HCT116 (cell line): Measurements from ENCODE around the gene BCL11A. TPM values are rescaled to one million over a fixed set of nuclear protein-coding genes. Genes with fewer than 3 reads are reported as not detected.

ENCODE experiments used
- ATAC-seq: fragments of 200-7000 bp; cut with Tn5 transposase; 2 replicates; pipeline ENCODE4 v1.9.1; 2020; ENCODE audit warnings: mild to moderate bottlenecking, moderate library complexity
- BruUV-seq: library from RNA; stranded (reverse); fragments of 400-500 nt; replicated peaks from 2 replicates; lab custom pipeline; 2021; lab: Mats Ljungman, UMichigan
- CTCF ChIA-PET: fragments of 300-600 bp; sonication (Branson Sonifier 250); formaldehyde crosslinking; loops from one replicate; lab custom pipeline; 2021; ENCODE audit warnings: antibody characterized with exemption; lab: Charles Lee
- POLR2A ChIA-PET: fragments of 300-600, 350-600 bp; sonication (Branson Sonifier 250); formaldehyde crosslinking; loops from one replicate; lab custom pipeline; 2021; ENCODE audit warnings: antibody characterized with exemption; lab: Charles Lee
- RAD21 ChIA-PET, 2 experiments: fragments of 300-600 bp; sonication (Branson Sonifier 250); formaldehyde crosslinking; loops; one replicate each; lab custom pipeline; 2023; ENCODE audit warnings: low total read pairs in 2 of 2; ENCODE audit not compliant: uncharacterized antibody in 2 of 2, unreplicated experiment in 2 of 2, low non-redundant PET in 1 of 2; lab: Charles Lee
- DNase-seq: peaks from one replicate; pipeline ENCODE4 v3.0.0-alpha.2; 2010; ENCODE audit warnings: low read depth, low spot score
- H2AFZ ChIP-seq: fragments of 200-600 bp; shearing (Covaris generic), sonication (generic); 2 replicates; pipeline ENCODE4 v1.6.1; 2017; ENCODE audit warnings: low read depth, mixed run types, mixed read lengths, antibody characterized with exemption, low read length; ENCODE audit not compliant: poor library complexity, severe bottlenecking
- H3K27ac ChIP-seq: 2 replicates; pipeline ENCODE4 v1.5.1; 2012; ENCODE audit warnings: low read depth, low read length
- H3K27me3 ChIP-seq: fragments of 200-600 bp; sonication (generic); 2 replicates; pipeline ENCODE4 v1.6.1; 2016; ENCODE audit warnings: mixed run types, low read length, mixed read lengths; ENCODE audit not compliant: insufficient read depth
- H3K36me3 ChIP-seq, 2 experiments: fragments of 200-500 bp in 1 of 2; fragments of 200-600 bp in 1 of 2; sonication (Bioruptor generic) in 1 of 2; sonication (generic) in 1 of 2; 2 replicates each; pipeline versions ENCODE4 v1.5.1 to v1.6.1; 2014 to 2016; ENCODE audit warnings: low read length in 2 of 2, inconsistent platforms in 1 of 2, mixed read lengths in 1 of 2, mixed run types in 1 of 2; ENCODE audit not compliant: insufficient read depth in 2 of 2, control insufficient read depth in 1 of 2
- H3K4me1 ChIP-seq, 2 experiments: fragments of 200-600 bp in 1 of 2; sonication (generic) in 1 of 2; 2 replicates each; pipeline versions ENCODE4 v1.5.1 to v1.6.1; 2012 to 2017; ENCODE audit warnings: low read length in 2 of 2, inconsistent platforms in 1 of 2, mild to moderate bottlenecking in 1 of 2, mixed read lengths in 1 of 2, mixed run types in 1 of 2, moderate library complexity in 1 of 2; ENCODE audit not compliant: insufficient read depth in 2 of 2, control insufficient read depth in 1 of 2
- H3K4me2 ChIP-seq: fragments of 200-600 bp; sonication (generic); 2 replicates; pipeline ENCODE4 v1.6.1; 2017; ENCODE audit warnings: mixed run types, low read length, mixed read lengths
- H3K4me3 ChIP-seq, 2 experiments: fragments of 200-600 bp in 1 of 2; sonication (generic) in 1 of 2; replicated peaks in 1 of 2; 2 replicates each; pipeline ENCODE4 v1.5.1; 2011 to 2016; ENCODE audit warnings: low read length in 2 of 2, control low read depth in 1 of 2, low read depth in 1 of 2, mild to moderate bottlenecking in 1 of 2, mixed read lengths in 1 of 2, mixed run types in 1 of 2
- H3K79me2 ChIP-seq: fragments of 200-600 bp; sonication (generic); 2 replicates; pipeline ENCODE4 v1.6.1; 2017; ENCODE audit warnings: mild to moderate bottlenecking, mixed run types, low read length, moderate library complexity, mixed read lengths; ENCODE audit not compliant: insufficient read depth
- H3K9ac ChIP-seq: fragments of 200-600 bp; sonication (generic); 2 replicates; pipeline ENCODE4 v1.6.1; 2016; ENCODE audit warnings: low read length, mixed read lengths
- H3K9me2 ChIP-seq: fragments of 200-600 bp; sonication (generic), shearing (Covaris generic); 2 replicates; pipeline ENCODE4 v1.6.1; 2017; ENCODE audit warnings: mixed run types, mild to moderate bottlenecking, moderate library complexity; ENCODE audit not compliant: insufficient read depth
- H3K9me3 ChIP-seq, 2 experiments: fragments of 200-500 bp in 1 of 2; fragments of 200-600 bp in 1 of 2; sonication (Bioruptor generic) in 1 of 2; sonication (generic) in 1 of 2; 2 replicates each; pipeline ENCODE4 v1.6.1; 2014 to 2017; ENCODE audit warnings: low read length in 2 of 2, mixed read lengths in 2 of 2, inconsistent platforms in 1 of 2, low read depth in 1 of 2, mild to moderate bottlenecking in 1 of 2, mixed run types in 1 of 2, moderate library complexity in 1 of 2; ENCODE audit not compliant: control insufficient read depth in 1 of 2, insufficient read depth in 1 of 2
- H4K20me1 ChIP-seq: fragments of 200-600 bp; sonication (generic), shearing (Covaris generic); 2 replicates; pipeline ENCODE4 v1.6.1; 2017; ENCODE audit warnings: mixed run types, mild to moderate bottlenecking, moderate library complexity; ENCODE audit not compliant: insufficient read depth
- ATF3 ChIP-seq: IDR thresholded peaks from 2 replicates; pipeline ENCODE4 v1.6.1; 2012
- CBX3 ChIP-seq: IDR thresholded peaks from 2 replicates; pipeline ENCODE4 v1.6.1; 2012; ENCODE audit warnings: low read depth
- EGR1 ChIP-seq: IDR thresholded peaks from 2 replicates; pipeline ENCODE4 v1.6.1; 2012; ENCODE audit warnings: low read depth
- EZH2 ChIP-seq: fragments of 200-600 bp; sonication (generic); IDR thresholded peaks from 2 replicates; pipeline ENCODE4 v1.6.1; 2017; ENCODE audit warnings: antibody characterized with exemption, mixed run types
- EZH2phosphoT487 ChIP-seq: fragments of 200-600 bp; IDR thresholded peaks from 2 replicates; pipeline ENCODE4 v1.6.1; 2018; ENCODE audit warnings: antibody characterized with exemption, borderline replicate concordance
- FOSL1 ChIP-seq: IDR thresholded peaks from 2 replicates; pipeline ENCODE4 v1.6.1; 2012; ENCODE audit warnings: low read depth
- POLR2AphosphoS5 ChIP-seq: IDR thresholded peaks from 2 replicates; pipeline ENCODE4 v1.6.1; 2011; ENCODE audit warnings: mild to moderate bottlenecking, low read depth, low read length, moderate library complexity
- SP1 ChIP-seq: IDR thresholded peaks from 2 replicates; pipeline ENCODE4 v1.6.1; 2012; ENCODE audit warnings: low read depth
- SRF ChIP-seq: IDR thresholded peaks from 2 replicates; pipeline ENCODE4 v1.6.1; 2012; ENCODE audit warnings: low read depth
- TCF7L2 ChIP-seq: IDR thresholded peaks from 2 replicates; pipeline ENCODE4 v1.7.0; 2011; ENCODE audit warnings: borderline replicate concordance, inconsistent platforms; ENCODE audit not compliant: insufficient read depth, insufficient read length; ENCODE audit errors: extremely low read depth
- YY1 ChIP-seq: IDR thresholded peaks from 2 replicates; pipeline ENCODE4 v1.6.1; 2011; ENCODE audit warnings: low read length, low read depth, moderate library complexity, mild to moderate bottlenecking; ENCODE audit not compliant: insufficient replicate concordance; ENCODE audit errors: extremely low read depth
- ZFX ChIP-seq: fragments of 450-650 bp; IDR thresholded peaks from 2 replicates; pipeline ENCODE4 v1.6.1; 2017
- ZNF274 ChIP-seq: fragments of 200-500 bp; sonication (Bioruptor generic); IDR thresholded peaks from 2 replicates; pipeline ENCODE4 v1.6.1; 2014; ENCODE audit warnings: mild to moderate bottlenecking, low read depth, low read length, inconsistent platforms
- intact Hi-C: fragments of 100-400 bp; cut with micrococcal nuclease; formaldehyde crosslinking; loops from 2 replicates; pipeline ENCODE4 v1.10.0; 2022
- total RNA-seq: library from RNA; stranded (reverse); gene quantifications from one replicate; pipeline ENCODE4 v1.2.1, GENCODE V29; 2021; ENCODE audit not compliant: unreplicated experiment
- TF ChIP-seq, protein P1 (sequence below): IDR thresholded peaks from 2 replicates; pipeline ENCODE4 v1.6.1; 2012
- TF ChIP-seq, protein P2 (sequence below), 3 experiments: fragments of 200-600 bp in 1 of 3; sonication (generic) in 1 of 3; IDR thresholded peaks in 2 of 3; conservative IDR thresholded peaks in 1 of 3; 2 replicates each; pipeline ENCODE4 v1.5.1; 2012 to 2017; ENCODE audit warnings: low read depth in 2 of 3, low read length in 2 of 3, antibody characterized with exemption in 1 of 3, borderline replicate concordance in 1 of 3, control low read depth in 1 of 3, mild to moderate bottlenecking in 1 of 3, mixed read lengths in 1 of 3, mixed run types in 1 of 3, moderate library complexity in 1 of 3; ENCODE audit not compliant: insufficient read depth in 1 of 3
- TF ChIP-seq, protein P3 (sequence below): IDR thresholded peaks from 2 replicates; pipeline ENCODE4 v1.6.1; 2011; ENCODE audit warnings: mild to moderate bottlenecking, low read length, moderate library complexity; ENCODE audit not compliant: insufficient replicate concordance; ENCODE audit errors: extremely low read depth

Gene BCL11A
- total RNA-seq, 1 experiment from 2014 or later, result 0.71 TPM

DNA sequence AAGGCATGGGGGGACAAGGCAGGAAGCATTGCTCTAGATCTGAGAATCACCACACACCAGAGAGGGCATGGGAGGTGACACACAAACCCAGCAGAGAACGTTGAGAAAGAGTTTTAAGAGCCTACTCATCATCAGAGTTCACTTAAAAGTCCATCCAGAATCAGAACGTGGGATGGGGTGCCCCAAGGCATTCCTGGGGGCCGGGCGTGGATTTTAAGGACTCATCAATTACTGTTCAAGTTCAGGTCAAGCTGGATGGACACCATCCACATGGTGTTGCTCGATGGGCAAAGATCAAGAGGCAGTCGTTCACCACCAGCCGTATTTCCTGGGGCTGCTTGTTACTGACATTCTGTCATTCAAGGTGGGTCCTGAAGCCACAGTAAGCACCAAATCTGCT lies 34.9 kb downstream of the BCL11A start:
- no peaks in the 10 kb centered on the region for H3K79me2 ChIP-seq
- ChIA-PET CTCF (no interaction called here), POLR2A (no interaction called here), RAD21 (no interaction called here)
- TF ChIP-seq CBX3 (no peak), SP1 (no peak), ATF3 (no peak), TCF7L2 (no peak)
- TF ChIP-seq, protein P1, sequence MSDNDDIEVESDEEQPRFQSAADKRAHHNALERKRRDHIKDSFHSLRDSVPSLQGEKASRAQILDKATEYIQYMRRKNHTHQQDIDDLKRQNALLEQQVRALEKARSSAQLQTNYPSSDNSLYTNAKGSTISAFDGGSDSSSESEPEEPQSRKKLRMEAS, result no peak
- no peak for DNase-seq
- ATAC-seq, result no peak
- H3K4me3 ChIP-seq, result no peak overlapping the region
- H2AFZ ChIP-seq, result no peak overlapping the region
- H3K9me3 ChIP-seq, result no peaks in the 10 kb centered on the region
- no peak overlapping the region for H3K9ac ChIP-seq
- no peaks in the 10 kb centered on the region for H3K36me3 ChIP-seq
- H4K20me1 ChIP-seq, result no peaks in the 10 kb centered on the region
- no TSS peak for BruUV-seq
- H3K4me1 ChIP-seq, result peaks cover 8 to 15% of the 10 kb centered on the region in 2 experiments; a peak in 3 of 4 replicates
- no peak overlapping the region for H3K27ac ChIP-seq
- H3K27me3 ChIP-seq, result no peaks in the 10 kb centered on the region; the same call in 1 of the 2 replicates
- no peaks in the 10 kb centered on the region for H3K9me2 ChIP-seq
- H3K4me2 ChIP-seq, result no peak overlapping the region
- intact Hi-C loops, result no loop called here

GRCh38 chr2:60517446-60517845 lies 36.0 kb downstream of the BCL11A start:
- Histone ChIP-seq H3K9me3 (no peaks in the 10 kb centered on the region), H3K27ac (no peak overlapping the region), H4K20me1 (no peaks in the 10 kb centered on the region), H2AFZ (no peak overlapping the region), H3K79me2 (no peaks in the 10 kb centered on the region), H3K36me3 (no peaks in the 10 kb centered on the region), H3K4me3 (no peak overlapping the region), H3K27me3 (no peaks in the 10 kb centered on the region; the same call in 1 of the 2 replicates), H3K9me2 (no peaks in the 10 kb centered on the region), H3K9ac (no peak overlapping the region), H3K4me1 (peaks cover 8 to 19% of the 10 kb centered on the region in 2 experiments; a peak in 3 of 4 replicates), H3K4me2 (no peak overlapping the region)
- no peak for ATAC-seq
- CTCF ChIA-PET, result no interaction called here
- intact Hi-C loops, result no loop called here
- BruUV-seq, result no TSS peak
- no peak for DNase-seq
- POLR2A ChIA-PET, result no interaction called here
- RAD21 ChIA-PET, result no interaction called here
- TF ChIP-seq ZFX, result no peak
- TF ChIP-seq, protein P2, sequence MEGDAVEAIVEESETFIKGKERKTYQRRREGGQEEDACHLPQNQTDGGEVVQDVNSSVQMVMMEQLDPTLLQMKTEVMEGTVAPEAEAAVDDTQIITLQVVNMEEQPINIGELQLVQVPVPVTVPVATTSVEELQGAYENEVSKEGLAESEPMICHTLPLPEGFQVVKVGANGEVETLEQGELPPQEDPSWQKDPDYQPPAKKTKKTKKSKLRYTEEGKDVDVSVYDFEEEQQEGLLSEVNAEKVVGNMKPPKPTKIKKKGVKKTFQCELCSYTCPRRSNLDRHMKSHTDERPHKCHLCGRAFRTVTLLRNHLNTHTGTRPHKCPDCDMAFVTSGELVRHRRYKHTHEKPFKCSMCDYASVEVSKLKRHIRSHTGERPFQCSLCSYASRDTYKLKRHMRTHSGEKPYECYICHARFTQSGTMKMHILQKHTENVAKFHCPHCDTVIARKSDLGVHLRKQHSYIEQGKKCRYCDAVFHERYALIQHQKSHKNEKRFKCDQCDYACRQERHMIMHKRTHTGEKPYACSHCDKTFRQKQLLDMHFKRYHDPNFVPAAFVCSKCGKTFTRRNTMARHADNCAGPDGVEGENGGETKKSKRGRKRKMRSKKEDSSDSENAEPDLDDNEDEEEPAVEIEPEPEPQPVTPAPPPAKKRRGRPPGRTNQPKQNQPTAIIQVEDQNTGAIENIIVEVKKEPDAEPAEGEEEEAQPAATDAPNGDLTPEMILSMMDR (IDR thresholded peaks at IDR 0.05 in 2 of 3, conservative IDR thresholded peaks at IDR 0.05 in 1 of 3; ENCODE audit: borderline replicate concordance in 1 of 3, insufficient read depth in 1 of 3, low read depth in 2 of 3, low read length in 2 of 3), result no peak
- no peak for TF ChIP-seq SRF
- TF ChIP-seq, protein P1, result no peak
- no peak for TF ChIP-seq SP1
- no peak for TF ChIP-seq POLR2AphosphoS5
- TF ChIP-seq, protein P3, sequence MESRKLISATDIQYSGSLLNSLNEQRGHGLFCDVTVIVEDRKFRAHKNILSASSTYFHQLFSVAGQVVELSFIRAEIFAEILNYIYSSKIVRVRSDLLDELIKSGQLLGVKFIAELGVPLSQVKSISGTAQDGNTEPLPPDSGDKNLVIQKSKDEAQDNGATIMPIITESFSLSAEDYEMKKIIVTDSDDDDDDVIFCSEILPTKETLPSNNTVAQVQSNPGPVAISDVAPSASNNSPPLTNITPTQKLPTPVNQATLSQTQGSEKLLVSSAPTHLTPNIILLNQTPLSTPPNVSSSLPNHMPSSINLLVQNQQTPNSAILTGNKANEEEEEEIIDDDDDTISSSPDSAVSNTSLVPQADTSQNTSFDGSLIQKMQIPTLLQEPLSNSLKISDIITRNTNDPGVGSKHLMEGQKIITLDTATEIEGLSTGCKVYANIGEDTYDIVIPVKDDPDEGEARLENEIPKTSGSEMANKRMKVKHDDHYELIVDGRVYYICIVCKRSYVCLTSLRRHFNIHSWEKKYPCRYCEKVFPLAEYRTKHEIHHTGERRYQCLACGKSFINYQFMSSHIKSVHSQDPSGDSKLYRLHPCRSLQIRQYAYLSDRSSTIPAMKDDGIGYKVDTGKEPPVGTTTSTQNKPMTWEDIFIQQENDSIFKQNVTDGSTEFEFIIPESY, result no peak
- TF ChIP-seq YY1, result no peak
- TF ChIP-seq FOSL1, result no peak
- TF ChIP-seq EZH2phosphoT487, result no peak
- no peak for TF ChIP-seq EZH2
- no peak for TF ChIP-seq ZNF274
- no peak for TF ChIP-seq EGR1
- no peak for TF ChIP-seq ATF3
- no peak for TF ChIP-seq CBX3
